ENCODE measurements around the gene SOAT1. TPM values are rescaled to one million over a fixed set of nuclear protein-coding genes. Genes with fewer than 3 reads are reported as not detected.

Gene SOAT1
- total RNA-seq, 1 donor from 2014 or later: 9.8 TPM

DNA sequence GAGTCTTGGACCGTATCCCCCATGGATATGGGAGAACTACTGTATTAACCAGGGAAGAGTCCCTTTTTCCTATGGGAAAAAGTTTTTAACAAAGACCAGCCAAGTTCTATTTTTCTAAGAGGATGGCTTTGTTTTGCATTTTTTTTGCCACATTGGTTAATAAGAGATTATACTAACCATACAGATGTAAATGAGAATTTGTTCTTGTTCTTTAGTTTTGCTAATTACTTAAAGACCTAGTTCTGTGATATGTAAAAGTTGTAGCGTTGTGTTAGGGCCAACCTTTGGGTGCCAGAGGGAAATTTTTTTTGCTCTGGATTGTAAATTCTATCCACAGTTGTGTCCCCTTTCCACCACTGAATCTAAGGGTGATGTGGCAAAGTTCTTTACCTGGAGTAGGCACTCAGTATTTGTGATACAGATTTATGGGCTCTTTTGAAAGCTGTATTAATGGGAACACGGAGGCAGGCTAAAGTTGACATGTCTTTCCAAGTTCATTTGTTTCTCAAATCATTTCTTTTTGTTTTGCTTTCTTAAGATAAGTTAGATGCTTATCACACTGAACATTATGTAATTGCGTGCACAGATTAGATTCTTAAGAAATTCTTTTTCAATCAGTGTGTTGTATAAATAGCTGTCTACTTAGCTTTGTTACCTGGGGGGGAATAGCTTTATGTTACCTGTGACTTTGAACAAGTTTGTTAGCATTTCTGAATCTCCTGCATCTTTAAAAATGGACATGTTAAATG, 2.9 kb downstream of the SOAT1 start:
- H3K4me3 ChIP-seq: no peak overlapping the region
- intact Hi-C loops (cut with micrococcal nuclease): no loop called here
- no peak for DNase-seq
- TF ChIP-seq, protein P1, sequence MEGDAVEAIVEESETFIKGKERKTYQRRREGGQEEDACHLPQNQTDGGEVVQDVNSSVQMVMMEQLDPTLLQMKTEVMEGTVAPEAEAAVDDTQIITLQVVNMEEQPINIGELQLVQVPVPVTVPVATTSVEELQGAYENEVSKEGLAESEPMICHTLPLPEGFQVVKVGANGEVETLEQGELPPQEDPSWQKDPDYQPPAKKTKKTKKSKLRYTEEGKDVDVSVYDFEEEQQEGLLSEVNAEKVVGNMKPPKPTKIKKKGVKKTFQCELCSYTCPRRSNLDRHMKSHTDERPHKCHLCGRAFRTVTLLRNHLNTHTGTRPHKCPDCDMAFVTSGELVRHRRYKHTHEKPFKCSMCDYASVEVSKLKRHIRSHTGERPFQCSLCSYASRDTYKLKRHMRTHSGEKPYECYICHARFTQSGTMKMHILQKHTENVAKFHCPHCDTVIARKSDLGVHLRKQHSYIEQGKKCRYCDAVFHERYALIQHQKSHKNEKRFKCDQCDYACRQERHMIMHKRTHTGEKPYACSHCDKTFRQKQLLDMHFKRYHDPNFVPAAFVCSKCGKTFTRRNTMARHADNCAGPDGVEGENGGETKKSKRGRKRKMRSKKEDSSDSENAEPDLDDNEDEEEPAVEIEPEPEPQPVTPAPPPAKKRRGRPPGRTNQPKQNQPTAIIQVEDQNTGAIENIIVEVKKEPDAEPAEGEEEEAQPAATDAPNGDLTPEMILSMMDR (IDR thresholded peaks at IDR 0.05; ENCODE audit: borderline replicate concordance): no peak
- H3K27ac ChIP-seq (replicated peaks): no peak overlapping the region
- H3K27me3 ChIP-seq (ENCODE audit: low read depth): no peaks in the 10 kb centered on the region
- H3K9me3 ChIP-seq (replicated peaks): no peaks in the 10 kb centered on the region
- H3K4me1 ChIP-seq: peaks cover 24% of the 10 kb centered on the region
- H3K36me3 ChIP-seq: no peaks in the 10 kb centered on the region

DNA sequence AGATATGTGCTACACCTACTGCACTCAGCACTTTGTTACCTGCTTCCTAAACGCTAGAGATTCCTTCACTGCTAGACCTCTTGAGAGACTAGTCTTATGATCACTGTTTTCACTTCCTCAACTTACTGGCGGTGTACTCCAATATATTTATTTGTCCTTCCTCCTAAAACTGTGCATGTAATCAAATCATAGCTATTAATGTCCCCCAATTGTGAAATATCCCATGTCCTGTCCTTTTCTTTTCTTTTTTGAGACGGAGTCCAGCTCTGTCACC, 3.4 kb downstream of the SOAT1 start:
- Histone ChIP-seq H3K36me3 (no peaks in the 10 kb centered on the region), H3K4me1 (peaks cover 24% of the 10 kb centered on the region), H3K27me3 (ENCODE audit: low read depth) (no peaks in the 10 kb centered on the region), H3K4me3 (no peak overlapping the region), H3K9me3 (replicated peaks) (no peaks in the 10 kb centered on the region), H3K27ac (replicated peaks) (no peak overlapping the region)
- TF ChIP-seq, protein P1 (IDR thresholded peaks at IDR 0.05; ENCODE audit: borderline replicate concordance): no peak
- DNase-seq: no peak
- intact Hi-C loops (cut with micrococcal nuclease): no loop called here

DNA sequence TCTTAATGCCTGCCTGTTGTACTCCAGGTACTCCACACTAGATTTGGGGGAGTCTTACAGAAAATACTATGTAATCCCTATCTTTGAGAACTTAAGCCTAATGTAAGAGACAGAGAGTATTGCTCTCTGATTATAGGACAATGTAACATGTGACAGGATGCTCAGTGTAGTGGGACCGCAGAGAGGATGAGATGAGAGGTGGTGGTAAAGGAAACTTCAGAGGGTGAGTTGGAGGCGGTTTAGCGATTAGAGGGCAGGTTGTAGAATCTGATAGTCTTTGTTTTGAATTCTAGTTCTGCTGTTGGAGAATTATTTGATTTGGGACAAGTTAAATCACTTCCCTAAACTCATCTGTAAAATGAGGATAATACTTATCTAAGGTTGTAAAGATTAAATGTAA, 5.4 kb downstream of the SOAT1 start:
- H3K27me3 ChIP-seq (ENCODE audit: low read depth): no peaks in the 10 kb centered on the region
- H3K36me3 ChIP-seq: no peaks in the 10 kb centered on the region
- intact Hi-C loops (cut with micrococcal nuclease): no loop called here
- no peaks in the 10 kb centered on the region for H3K9me3 ChIP-seq (replicated peaks)
- DNase-seq: no peak
- H3K27ac ChIP-seq (replicated peaks): no peak overlapping the region
- TF ChIP-seq, protein P1 (IDR thresholded peaks at IDR 0.05; ENCODE audit: borderline replicate concordance): no peak
- no peak overlapping the region for H3K4me3 ChIP-seq
- H3K4me1 ChIP-seq: peaks cover 14% of the 10 kb centered on the region

DNA sequence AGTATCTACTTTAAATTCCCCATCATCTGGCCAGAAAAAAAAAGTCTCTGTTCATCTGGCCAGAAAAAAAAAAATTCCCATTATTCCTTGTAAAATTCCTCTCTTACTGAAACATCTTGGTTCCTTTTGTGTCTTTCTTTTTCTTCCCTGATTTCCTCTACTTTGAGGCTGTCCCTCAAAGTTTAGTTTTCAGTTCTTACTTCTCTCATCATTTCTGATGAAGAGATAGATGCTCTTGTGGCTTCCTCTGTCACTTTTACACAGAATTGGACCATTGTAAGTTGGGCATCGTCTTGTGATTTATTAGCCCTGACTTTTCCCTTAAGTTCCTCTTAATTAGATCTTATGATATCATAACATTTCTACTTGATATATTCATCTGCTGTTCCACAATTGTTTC, 6.5 kb downstream of the SOAT1 start:
- no peak overlapping the region for H3K4me3 ChIP-seq
- TF ChIP-seq, protein P1 (IDR thresholded peaks at IDR 0.05; ENCODE audit: borderline replicate concordance): no peak
- no peaks in the 10 kb centered on the region for H3K27me3 ChIP-seq (ENCODE audit: low read depth)
- no peak for DNase-seq
- intact Hi-C loops (cut with micrococcal nuclease): no loop called here
- H3K4me1 ChIP-seq: peaks cover 3% of the 10 kb centered on the region
- H3K27ac ChIP-seq (replicated peaks): no peak overlapping the region
- H3K9me3 ChIP-seq (replicated peaks): no peaks in the 10 kb centered on the region
- H3K36me3 ChIP-seq: peaks cover 3% of the 10 kb centered on the region

DNA sequence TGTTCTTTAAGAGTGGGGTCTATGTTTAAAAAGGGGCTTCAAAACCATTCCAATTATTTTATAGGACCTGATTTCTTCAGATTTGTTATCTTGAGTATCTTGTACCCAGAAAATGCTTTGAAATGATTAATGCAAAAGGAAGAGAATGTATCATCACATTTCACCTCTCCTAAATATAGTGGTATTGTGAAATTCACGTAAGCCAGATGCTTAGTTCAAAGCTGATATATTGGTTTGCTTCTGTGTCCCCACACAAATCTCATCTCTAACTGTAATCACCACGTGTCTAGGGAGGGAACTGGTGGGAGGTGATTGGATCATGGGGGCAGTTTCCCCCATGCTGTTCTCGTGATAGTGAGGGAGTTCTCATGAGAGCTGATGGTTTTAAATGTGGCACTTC, 8.5 kb downstream of the SOAT1 start:
- no peak overlapping the region for H3K27ac ChIP-seq (replicated peaks)
- intact Hi-C loops (cut with micrococcal nuclease): no loop called here
- H3K36me3 ChIP-seq: peaks cover 4% of the 10 kb centered on the region
- H3K27me3 ChIP-seq (ENCODE audit: low read depth): no peaks in the 10 kb centered on the region
- no peaks in the 10 kb centered on the region for H3K4me1 ChIP-seq
- no peak overlapping the region for H3K4me3 ChIP-seq
- no peak for DNase-seq
- TF ChIP-seq, protein P1 (IDR thresholded peaks at IDR 0.05; ENCODE audit: borderline replicate concordance): no peak
- H3K9me3 ChIP-seq (replicated peaks): no peaks in the 10 kb centered on the region

All from left ventricle myocardium inferior (tissue), 1 donor.